Uterus (tissue), 4 donors: ENCODE data around the gene CEP72. TPM values are rescaled to one million over a fixed set of nuclear protein-coding genes. Genes with fewer than 3 reads are reported as not detected.

Source experiments
- DNase-seq, 2 donors: peaks; one replicate each; pipeline ENCODE4 v3.0.0-alpha.2; 2019 to 2020
- H3K27ac ChIP-seq, 2 donors: fragments of 200-600 bp; sonication (generic); 1 replicate in 1 of 2; 2 replicates in 1 of 2; pipeline ENCODE4 v1.5.1; 2016 to 2018
- H3K27me3 ChIP-seq, 2 donors: fragments of 200-600 bp; sonication (generic); one replicate each; pipeline ENCODE4 v1.5.1; 2018 to 2019; ENCODE audit warnings: control low read depth in 1 of 2
- H3K36me3 ChIP-seq, 2 donors: fragments of 200-600 bp; sonication (generic); one replicate each; pipeline ENCODE4 v1.5.1; 2019; ENCODE audit warnings: control low read depth in 1 of 2
- H3K4me1 ChIP-seq, 2 donors: fragments of 200-600 bp; sonication (generic); one replicate each; pipeline ENCODE4 v1.5.1; 2018 to 2019; ENCODE audit warnings: control low read depth in 1 of 2
- H3K4me3 ChIP-seq, 2 donors: fragments of 200-600 bp; sonication (generic); 1 replicate in 1 of 2; 2 replicates in 1 of 2; pipeline ENCODE4 v1.5.1; 2018 to 2019; ENCODE audit warnings: mild to moderate bottlenecking in 1 of 2
- H3K9me3 ChIP-seq, 2 donors: fragments of 200-600 bp; sonication (generic); one replicate each; pipeline ENCODE4 v1.5.1; 2019; ENCODE audit warnings: control low read depth in 1 of 2
- CTCF ChIP-seq, 4 experiments: fragments of 200-600 bp in 2 of 4; fragments of 450-650 bp in 2 of 4; sonication (generic) in 2 of 4; IDR thresholded peaks; one replicate each; pipeline ENCODE4 v1.5.1; 2016 to 2019; ENCODE audit warnings: antibody characterized with exemption in 4 of 4, mild to moderate bottlenecking in 2 of 4, moderate library complexity in 1 of 4
- POLR2A ChIP-seq, 2 donors: fragments of 450-650 bp; IDR thresholded peaks; one replicate each; pipeline ENCODE4 v1.6.1; 2016; ENCODE audit warnings: antibody characterized with exemption in 2 of 2, mild to moderate bottlenecking in 1 of 2, moderate library complexity in 1 of 2
- intact Hi-C: fragments of 100-400 bp; cut with DNase I; formaldehyde crosslinking; loops from one replicate; pipeline ENCODE4 v1.15.1; 2023; ENCODE audit warnings: low total_unique reads
- total RNA-seq, 4 donors: library from RNA; depleted of rRNA in 3 of 4; stranded (reverse); fragments of >200 nt in 3 of 4; gene quantifications; one replicate each; pipeline versions ENCODE4 v1.1.0 to v1.2.4, GENCODE V29; 2014 to 2023
- donor health status: DM: yes; HTN: yes; CAD: no.

CEP72 gene
- total RNA-seq, 4 donors from 2014 or later = 0.26 to 11.9 (median 4.9) TPM

- TF ChIP-seq CTCF (IDR thresholded peaks at IDR 0.05) = no peak
- no peak for TF ChIP-seq POLR2A (IDR thresholded peaks at IDR 0.05)
- H3K4me1 ChIP-seq = no peaks in the 10 kb centered on the region
- no peak overlapping the region for H3K4me3 ChIP-seq
- no peak for DNase-seq
- no peaks in the 10 kb centered on the region for H3K27me3 ChIP-seq
- no peak overlapping the region for H3K27ac ChIP-seq
- intact Hi-C loops = no loop called here
- no peaks in the 10 kb centered on the region for H3K36me3 ChIP-seq
- H3K9me3 ChIP-seq = no peaks in the 10 kb centered on the region
Observed at GRCh38 chr5:654071-654778, 42.1 kb downstream of the CEP72 start.

GRCh38 chr5:655406-655805 lies 43.3 kb downstream of the CEP72 start:
- no peak for DNase-seq

GRCh38 chr5:657570-657969 lies 45.4 kb downstream of the CEP72 start:
- TF ChIP-seq CTCF (IDR thresholded peaks at IDR 0.05) (no peak), POLR2A (IDR thresholded peaks at IDR 0.05) (no peak)
- H3K36me3 ChIP-seq = no peaks in the 10 kb centered on the region
- no peak overlapping the region for H3K27ac ChIP-seq
- intact Hi-C loops = no loop called here
- no peak for DNase-seq
- no peaks in the 10 kb centered on the region for H3K4me1 ChIP-seq
- H3K9me3 ChIP-seq = no peaks in the 10 kb centered on the region
- no peaks in the 10 kb centered on the region for H3K27me3 ChIP-seq
- no peak overlapping the region for H3K4me3 ChIP-seq

More at GRCh38 chr5:655406-655805, 43.3 kb downstream of the CEP72 start:
- no peaks in the 10 kb centered on the region for H3K36me3 ChIP-seq
- H3K4me1 ChIP-seq = no peaks in the 10 kb centered on the region
- H3K4me3 ChIP-seq = no peak overlapping the region
- H3K27ac ChIP-seq = no peak overlapping the region
- TF ChIP-seq CTCF (IDR thresholded peaks at IDR 0.05) (no peak), POLR2A (IDR thresholded peaks at IDR 0.05) (no peak)
- intact Hi-C loops = no loop called here
- H3K9me3 ChIP-seq = no peaks in the 10 kb centered on the region
- no peaks in the 10 kb centered on the region for H3K27me3 ChIP-seq

- Histone ChIP-seq H3K27ac (no peak overlapping the region), H3K36me3 (no peaks in the 10 kb centered on the region), H3K4me3 (no peak overlapping the region), H3K4me1 (no peaks in the 10 kb centered on the region), H3K9me3 (no peaks in the 10 kb centered on the region), H3K27me3 (no peaks in the 10 kb centered on the region)
- no peak for DNase-seq
- intact Hi-C loops = no loop called here
- no peak for TF ChIP-seq POLR2A (IDR thresholded peaks at IDR 0.05)
- TF ChIP-seq CTCF (IDR thresholded peaks at IDR 0.05) = no peak
Observed at GRCh38 chr5:658103-658502, 46.0 kb downstream of the CEP72 start.

- Histone ChIP-seq H3K9me3 (no peaks in the 10 kb centered on the region), H3K4me3 (no peak overlapping the region), H3K27ac (no peak overlapping the region), H3K4me1 (no peaks in the 10 kb centered on the region), H3K27me3 (no peaks in the 10 kb centered on the region), H3K36me3 (no peaks in the 10 kb centered on the region)
- no peak for DNase-seq
- TF ChIP-seq CTCF (IDR thresholded peaks at IDR 0.05) = no peak
- TF ChIP-seq POLR2A (IDR thresholded peaks at IDR 0.05) = no peak
- intact Hi-C loops = no loop called here
Observed at GRCh38 chr5:659496-660263, 47.5 kb downstream of the CEP72 start.
